ENCODE data around the gene TDRD15. TPM values are rescaled to one million over a fixed set of nuclear protein-coding genes. Genes with fewer than 3 reads are reported as not detected.
"Not testable (repeated sequence)": the region's sequence is repeated elsewhere in the genome, so short reads cannot be mapped to it uniquely, and the experiment has no call there.

TDRD15 gene
- total RNA-seq, 2 donors from 2014 or later = 0.14 to 0.42 TPM

- Histone ChIP-seq H3K9me3 (no peaks in the 10 kb centered on the region), H3K4me1 (ENCODE audit: control insufficient read depth in 1 of 2, low read depth in 2 of 2) (no peaks in the 10 kb centered on the region), H3K27ac (no peak overlapping the region), H3K4me3 (no peak overlapping the region), H3K27me3 (replicated peaks; ENCODE audit: insufficient read depth) (no peaks in the 10 kb centered on the region), H3K36me3 (no peaks in the 10 kb centered on the region)
- TF ChIP-seq, protein P1, sequence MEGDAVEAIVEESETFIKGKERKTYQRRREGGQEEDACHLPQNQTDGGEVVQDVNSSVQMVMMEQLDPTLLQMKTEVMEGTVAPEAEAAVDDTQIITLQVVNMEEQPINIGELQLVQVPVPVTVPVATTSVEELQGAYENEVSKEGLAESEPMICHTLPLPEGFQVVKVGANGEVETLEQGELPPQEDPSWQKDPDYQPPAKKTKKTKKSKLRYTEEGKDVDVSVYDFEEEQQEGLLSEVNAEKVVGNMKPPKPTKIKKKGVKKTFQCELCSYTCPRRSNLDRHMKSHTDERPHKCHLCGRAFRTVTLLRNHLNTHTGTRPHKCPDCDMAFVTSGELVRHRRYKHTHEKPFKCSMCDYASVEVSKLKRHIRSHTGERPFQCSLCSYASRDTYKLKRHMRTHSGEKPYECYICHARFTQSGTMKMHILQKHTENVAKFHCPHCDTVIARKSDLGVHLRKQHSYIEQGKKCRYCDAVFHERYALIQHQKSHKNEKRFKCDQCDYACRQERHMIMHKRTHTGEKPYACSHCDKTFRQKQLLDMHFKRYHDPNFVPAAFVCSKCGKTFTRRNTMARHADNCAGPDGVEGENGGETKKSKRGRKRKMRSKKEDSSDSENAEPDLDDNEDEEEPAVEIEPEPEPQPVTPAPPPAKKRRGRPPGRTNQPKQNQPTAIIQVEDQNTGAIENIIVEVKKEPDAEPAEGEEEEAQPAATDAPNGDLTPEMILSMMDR (IDR thresholded peaks at IDR 0.05) = no peak
- DNase-seq (ENCODE audit: low spot score) (no peak), ATAC-seq (ENCODE audit: insufficient number of reproducible peaks, low FRiP score, low read depth) (no peak)
These were observed 24.4 kb upstream of the TDRD15 start for GRCh38 chr2:21099281-21099907.

- DNase-seq (ENCODE audit: low spot score); ATAC-seq (ENCODE audit: insufficient number of reproducible peaks, low FRiP score, low read depth): not testable (repeated sequence)
These were observed 22.1 kb upstream of the TDRD15 start for GRCh38 chr2:21101514-21102155.

DNA sequence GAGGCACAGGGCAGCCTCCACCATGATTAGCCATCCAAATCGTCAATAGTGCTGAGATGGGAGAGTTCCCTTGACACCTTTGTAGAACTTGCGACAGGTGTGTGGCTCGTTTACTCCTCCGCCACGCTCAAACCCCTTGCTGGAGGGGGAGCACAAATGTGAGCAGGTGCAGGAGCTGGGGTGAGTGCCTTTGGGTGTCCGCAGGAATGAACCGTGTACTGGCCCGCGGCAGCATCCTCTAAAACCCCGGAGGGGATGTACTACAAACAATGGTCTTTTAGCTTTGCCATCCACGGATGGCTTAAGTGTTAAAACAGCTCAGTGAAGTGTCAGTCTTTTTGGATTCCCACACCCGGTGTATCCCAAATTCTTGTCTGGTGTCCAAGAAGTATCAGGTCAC lies 21.4 kb upstream of the TDRD15 start:
- no peak for DNase-seq (ENCODE audit: low spot score)
- Histone ChIP-seq H3K9me3 (no peaks in the 10 kb centered on the region), H3K27me3 (replicated peaks; ENCODE audit: insufficient read depth) (no peaks in the 10 kb centered on the region), H3K27ac (no peak overlapping the region), H3K4me3 (no peak overlapping the region), H3K4me1 (ENCODE audit: control insufficient read depth in 1 of 2, low read depth in 2 of 2) (no peaks in the 10 kb centered on the region), H3K36me3 (no peaks in the 10 kb centered on the region)
- TF ChIP-seq, protein P1 (IDR thresholded peaks at IDR 0.05) = no peak
- no peak for ATAC-seq (ENCODE audit: insufficient number of reproducible peaks, low FRiP score, low read depth)

More at GRCh38 chr2:21101514-21102155, 22.1 kb upstream of the TDRD15 start:
- not testable (repeated sequence) for H3K9me3 ChIP-seq; H3K4me1 ChIP-seq (ENCODE audit: control insufficient read depth in 1 of 2, low read depth in 2 of 2); H3K27me3 ChIP-seq (replicated peaks; ENCODE audit: insufficient read depth); H3K4me3 ChIP-seq; H3K36me3 ChIP-seq; H3K27ac ChIP-seq

DNA sequence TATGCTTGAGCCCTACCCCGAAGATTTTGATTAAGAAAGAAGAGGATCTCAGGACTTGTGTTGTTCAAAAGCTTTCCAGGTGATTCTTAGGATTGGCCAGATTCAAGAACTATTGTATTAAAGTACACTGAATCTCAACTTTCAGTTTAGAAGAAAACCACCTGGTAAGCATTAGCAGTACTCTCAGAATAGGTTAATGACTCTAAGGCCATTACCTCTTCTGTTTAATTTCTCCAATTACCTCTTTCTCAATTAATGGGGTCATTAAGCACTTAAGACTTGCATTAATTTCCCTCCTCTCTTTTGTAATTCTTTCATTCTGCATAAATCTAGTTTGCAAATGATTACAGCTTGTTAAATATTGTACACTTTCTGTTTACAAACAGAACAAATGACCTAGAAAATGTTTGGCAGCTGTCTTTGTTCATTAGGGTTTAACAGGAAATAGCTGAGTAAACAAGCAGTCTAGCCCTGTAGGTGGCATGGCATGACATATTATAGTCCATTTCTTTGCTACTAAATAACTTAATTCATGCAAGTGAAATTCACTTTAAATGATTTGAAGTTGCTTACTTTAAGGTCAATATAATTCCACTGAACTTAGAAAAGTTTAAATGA lies 20.4 kb upstream of the TDRD15 start:
- Histone ChIP-seq H3K36me3 (no peaks in the 10 kb centered on the region), H3K4me3 (no peak overlapping the region), H3K9me3 (no peaks in the 10 kb centered on the region), H3K27ac (no peak overlapping the region), H3K4me1 (ENCODE audit: control insufficient read depth in 1 of 2, low read depth in 2 of 2) (no peaks in the 10 kb centered on the region), H3K27me3 (replicated peaks; ENCODE audit: insufficient read depth) (no peaks in the 10 kb centered on the region)
- ATAC-seq (ENCODE audit: insufficient number of reproducible peaks, low FRiP score, low read depth) (no peak), DNase-seq (ENCODE audit: low spot score) (no peak)
- TF ChIP-seq, protein P1 (IDR thresholded peaks at IDR 0.05) = no peak

DNA sequence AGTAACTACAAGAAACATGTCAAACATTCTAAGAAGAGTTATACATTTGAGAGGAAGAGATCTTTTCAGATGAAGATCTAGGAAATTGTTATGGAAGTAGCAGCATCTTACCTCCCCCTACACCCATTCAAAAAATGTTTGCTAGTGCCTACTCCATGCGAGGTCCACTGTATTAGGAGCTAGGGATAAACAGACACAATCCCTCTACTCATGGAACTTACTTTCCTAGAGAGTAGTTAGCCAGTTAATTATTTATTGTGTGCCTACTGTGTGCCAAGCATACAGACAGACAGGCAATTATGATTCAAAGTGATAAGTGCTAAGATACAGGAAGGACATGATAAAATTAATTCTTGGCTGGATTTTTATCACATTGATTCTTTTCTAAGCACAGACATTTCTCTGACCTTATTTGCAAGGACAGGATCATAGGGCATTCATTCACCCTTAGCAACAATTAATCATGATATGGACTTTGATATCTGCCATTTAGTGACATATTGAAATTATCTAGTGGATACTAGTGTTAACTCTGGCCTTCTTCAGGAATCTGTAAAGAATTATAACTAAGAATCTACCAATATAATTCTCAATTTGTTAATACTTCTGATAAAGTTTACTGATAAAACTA lies 19.6 kb upstream of the TDRD15 start:
- TF ChIP-seq, protein P1 (IDR thresholded peaks at IDR 0.05) = no peak
- H3K9me3 ChIP-seq = no peaks in the 10 kb centered on the region
- H3K27me3 ChIP-seq (replicated peaks; ENCODE audit: insufficient read depth) = no peaks in the 10 kb centered on the region
- H3K4me1 ChIP-seq (ENCODE audit: control insufficient read depth in 1 of 2, low read depth in 2 of 2) = no peaks in the 10 kb centered on the region
- ATAC-seq (ENCODE audit: insufficient number of reproducible peaks, low FRiP score, low read depth) (no peak), DNase-seq (ENCODE audit: low spot score) (no peak)
- no peaks in the 10 kb centered on the region for H3K36me3 ChIP-seq
- no peak overlapping the region for H3K27ac ChIP-seq
- H3K4me3 ChIP-seq = no peak overlapping the region
